Mesenchymal stem cell (in vitro differentiated cells and primary cell): ENCODE measurements around the gene E2F3.

Source experiments
- DNase-seq: peaks from one replicate; pipeline ENCODE4 v3.0.0-alpha.2; 2013
- H2AFZ ChIP-seq: one replicate; pipeline ENCODE4 v1.6.1; 2013; ENCODE audit warnings: low read depth, mild to moderate bottlenecking, control low read depth, inconsistent platforms, low read length, moderate library complexity
- H2AK5ac ChIP-seq: 2 replicates; pipeline ENCODE4 v1.6.1; 2013; ENCODE audit warnings: low read length, moderate library complexity, mild to moderate bottlenecking, inconsistent platforms; ENCODE audit not compliant: severe bottlenecking
- H2BK120ac ChIP-seq: one replicate; pipeline ENCODE4 v1.6.1; 2013; ENCODE audit warnings: low read depth, mild to moderate bottlenecking, inconsistent platforms, low read length, moderate library complexity
- H2BK12ac ChIP-seq, 2 experiments: one replicate each; pipeline ENCODE4 v1.6.1; 2013; ENCODE audit warnings: inconsistent platforms in 2 of 2, low read length in 2 of 2, mild to moderate bottlenecking in 2 of 2, moderate library complexity in 2 of 2, control low read depth in 1 of 2
- H2BK15ac ChIP-seq: one replicate; pipeline ENCODE4 v1.6.1; 2013; ENCODE audit warnings: mild to moderate bottlenecking, low read depth, inconsistent platforms; ENCODE audit not compliant: poor library complexity, severe bottlenecking
- H2BK5ac ChIP-seq: 2 replicates; pipeline ENCODE4 v1.6.1; 2013; ENCODE audit warnings: low read depth, mild to moderate bottlenecking, low read length, control low read depth, inconsistent platforms; ENCODE audit not compliant: poor library complexity, severe bottlenecking
- H3K14ac ChIP-seq, 2 experiments: one replicate each; pipeline ENCODE4 v1.6.1; 2013; ENCODE audit warnings: inconsistent platforms in 2 of 2, low read length in 2 of 2, control low read depth in 1 of 2, mild to moderate bottlenecking in 1 of 2, moderate library complexity in 1 of 2
- H3K18ac ChIP-seq, 2 experiments: one replicate each; pipeline ENCODE4 v1.6.1; 2013; ENCODE audit warnings: inconsistent platforms in 2 of 2, low read length in 2 of 2, control low read depth in 1 of 2, low read depth in 1 of 2, mild to moderate bottlenecking in 1 of 2
- H3K23ac ChIP-seq, 2 experiments: one replicate each; pipeline ENCODE4 v1.6.1; 2013; ENCODE audit warnings: inconsistent platforms in 2 of 2, low read length in 2 of 2, mild to moderate bottlenecking in 2 of 2, moderate library complexity in 2 of 2, control low read depth in 1 of 2
- H3K27ac ChIP-seq: 2 replicates; pipeline ENCODE4 v1.5.1; 2013; ENCODE audit warnings: mild to moderate bottlenecking, moderate library complexity, low read length, control low read depth, inconsistent platforms; ENCODE audit not compliant: poor library complexity, severe bottlenecking
- H3K27me3 ChIP-seq, 2 experiments: 2 replicates each; pipeline versions ENCODE4 v1.6.1 to v1.7.0; 2013; ENCODE audit warnings: low read length in 2 of 2, mild to moderate bottlenecking in 2 of 2, moderate library complexity in 2 of 2, control low read depth in 1 of 2, inconsistent platforms in 1 of 2; ENCODE audit not compliant: control insufficient read depth in 1 of 2, insufficient read depth in 1 of 2
- H3K36me3 ChIP-seq, 2 experiments: 2 replicates each; pipeline versions ENCODE4 v1.6.1 to v1.7.0; 2013; ENCODE audit warnings: low read length in 2 of 2, control low read depth in 1 of 2, inconsistent platforms in 1 of 2, low read depth in 1 of 2, mild to moderate bottlenecking in 1 of 2; ENCODE audit not compliant: insufficient read depth in 2 of 2, control insufficient read depth in 1 of 2
- H3K4ac ChIP-seq, 2 experiments: one replicate each; pipeline ENCODE4 v1.6.1; 2013; ENCODE audit warnings: inconsistent platforms in 2 of 2, low read length in 2 of 2, mild to moderate bottlenecking in 2 of 2, moderate library complexity in 2 of 2, control low read depth in 1 of 2, low read depth in 1 of 2
- H3K4me1 ChIP-seq: 2 replicates; pipeline ENCODE4 v1.6.1; 2013; ENCODE audit warnings: low read depth, low read length, control low read depth; ENCODE audit not compliant: control insufficient read depth, insufficient read depth
- H3K4me2 ChIP-seq: 2 replicates; pipeline ENCODE4 v1.6.1; 2013; ENCODE audit warnings: low read length, mild to moderate bottlenecking, inconsistent platforms; ENCODE audit not compliant: poor library complexity, severe bottlenecking
- H3K4me3 ChIP-seq, 2 experiments: 2 replicates each; pipeline versions ENCODE4 v1.5.1 to v1.7.0; 2013; ENCODE audit warnings: low read length in 2 of 2, mild to moderate bottlenecking in 2 of 2, control low read depth in 1 of 2, low read depth in 1 of 2; ENCODE audit not compliant: insufficient read depth in 1 of 2
- H3K79me1 ChIP-seq: replicated peaks from 2 replicates; pipeline ENCODE4 v1.6.1; 2013; ENCODE audit warnings: mild to moderate bottlenecking, control low read depth, low read length, inconsistent platforms; ENCODE audit not compliant: poor library complexity, severe bottlenecking
- H3K9ac ChIP-seq: 2 replicates; pipeline ENCODE4 v1.7.0; 2013; ENCODE audit warnings: mild to moderate bottlenecking, low read length, moderate library complexity
- H3K9me3 ChIP-seq: 2 replicates; pipeline ENCODE4 v1.7.0; 2013; ENCODE audit warnings: mild to moderate bottlenecking, low read length; ENCODE audit not compliant: control insufficient read depth
- H4K8ac ChIP-seq: one replicate; pipeline ENCODE4 v1.6.1; 2013; ENCODE audit warnings: inconsistent platforms, mild to moderate bottlenecking, low read length, moderate library complexity
- H4K91ac ChIP-seq: one replicate; pipeline ENCODE4 v1.6.1; 2013; ENCODE audit warnings: mild to moderate bottlenecking, low read length, inconsistent platforms
- WGBS: methylation state at CpG from one replicate; pipeline ENCODE4 v1.1.7; 2013; ENCODE audit warnings: mixed read lengths; 5-methylcytosine and 5-hydroxymethylcytosine counted together

The E2F3 gene

GRCh38 chr6:20441236-20441635 is 39.6 kb downstream of the E2F3 start:
- no peak overlapping the region for H3K4ac ChIP-seq
- no peak overlapping the region for H2AK5ac ChIP-seq
- no peaks in the 10 kb centered on the region for H3K27me3 ChIP-seq
- no peak overlapping the region for H2BK15ac ChIP-seq
- no peak overlapping the region for H3K18ac ChIP-seq
- H3K79me1 ChIP-seq: peaks cover 24% of the 10 kb centered on the region
- H4K8ac ChIP-seq: no peak overlapping the region
- H3K4me2 ChIP-seq: no peak overlapping the region
- H3K9ac ChIP-seq: peak overlapping the region; percentile 62
- no peak overlapping the region for H3K27ac ChIP-seq
- no peak overlapping the region for H3K14ac ChIP-seq
- no peak overlapping the region for H2BK120ac ChIP-seq
- no peak overlapping the region for H2BK5ac ChIP-seq
- H4K91ac ChIP-seq: no peak overlapping the region
- H3K4me1 ChIP-seq: peaks cover 2% of the 10 kb centered on the region
- H2AFZ ChIP-seq: no peak overlapping the region
- H2BK12ac ChIP-seq: no peak overlapping the region
- no peaks in the 10 kb centered on the region for H3K9me3 ChIP-seq
- 88% methylated on average over 1 of the region's 1 CpG for WGBS
- no peak overlapping the region for H3K23ac ChIP-seq
- no peak overlapping the region for H3K4me3 ChIP-seq
- peaks cover 5% of the 10 kb centered on the region in 2 experiments for H3K36me3 ChIP-seq
- no peak for DNase-seq

GRCh38 chr6:20441921-20442320 is 40.2 kb downstream of the E2F3 start:
- no peak overlapping the region for H3K27ac ChIP-seq
- H3K4me2 ChIP-seq: no peak overlapping the region
- no peaks in the 10 kb centered on the region for H3K27me3 ChIP-seq
- H3K9me3 ChIP-seq: no peaks in the 10 kb centered on the region
- no peak overlapping the region for H3K18ac ChIP-seq
- peaks cover 23% of the 10 kb centered on the region for H3K79me1 ChIP-seq
- no peak overlapping the region for H3K4me3 ChIP-seq
- H2BK15ac ChIP-seq: no peak overlapping the region
- H3K36me3 ChIP-seq: peaks cover 5% of the 10 kb centered on the region in 2 experiments
- H3K4ac ChIP-seq: peak overlapping the region in 1 of 2 experiments; percentile 13
- no peak overlapping the region for H3K14ac ChIP-seq
- no peak overlapping the region for H4K91ac ChIP-seq
- WGBS: 100% methylated on average over 6 of the region's 7 CpGs
- H2BK120ac ChIP-seq: no peak overlapping the region
- H3K23ac ChIP-seq: no peak overlapping the region
- no peak overlapping the region for H2AFZ ChIP-seq
- H2AK5ac ChIP-seq: no peak overlapping the region
- no peak overlapping the region for H4K8ac ChIP-seq
- H3K4me1 ChIP-seq: peaks cover 2% of the 10 kb centered on the region
- H3K9ac ChIP-seq: no peak overlapping the region
- H2BK5ac ChIP-seq: no peak overlapping the region
- DNase-seq: no peak
- no peak overlapping the region for H2BK12ac ChIP-seq

- Histone ChIP-seq H2BK120ac (no peak overlapping the region), H3K79me1 (peaks cover 21% of the 10 kb centered on the region), H4K91ac (no peak overlapping the region), H3K4ac (no peak overlapping the region), H2BK12ac (no peak overlapping the region), H2AK5ac (no peak overlapping the region), H3K27me3 (no peaks in the 10 kb centered on the region), H3K4me2 (no peak overlapping the region), H3K36me3 (peaks cover 3 to 5% of the 10 kb centered on the region in 2 experiments), H3K9ac (no peak overlapping the region), H2BK15ac (no peak overlapping the region), H3K4me1 (peaks cover 5% of the 10 kb centered on the region), H3K23ac (no peak overlapping the region), H3K18ac (no peak overlapping the region), H2AFZ (no peak overlapping the region), H3K27ac (no peak overlapping the region), H3K14ac (no peak overlapping the region), H2BK5ac (no peak overlapping the region), H3K9me3 (no peaks in the 10 kb centered on the region), H3K4me3 (no peak overlapping the region), H4K8ac (no peak overlapping the region)
- WGBS: 90% methylated on average over 2 of the region's 5 CpGs
- DNase-seq: peak; percentile 54
Observed at GRCh38 chr6:20444786-20445271, 43.1 kb downstream of the E2F3 start.

- H3K18ac ChIP-seq: peak overlapping the region; percentile 3 to 6
- H4K8ac ChIP-seq: no peak overlapping the region
- no peak overlapping the region for H2BK12ac ChIP-seq
- H3K79me1 ChIP-seq: peaks cover 21% of the 10 kb centered on the region
- H2AK5ac ChIP-seq: no peak overlapping the region
- WGBS: 38% methylated on average over 2 of the region's 3 CpGs
- H3K27me3 ChIP-seq: no peaks in the 10 kb centered on the region
- H3K9me3 ChIP-seq: no peaks in the 10 kb centered on the region
- H3K4me2 ChIP-seq: no peak overlapping the region
- peaks cover 3 to 5% of the 10 kb centered on the region in 2 experiments for H3K36me3 ChIP-seq
- H3K9ac ChIP-seq: no peak overlapping the region
- H2AFZ ChIP-seq: no peak overlapping the region
- no peak overlapping the region for H2BK120ac ChIP-seq
- H2BK15ac ChIP-seq: no peak overlapping the region
- no peak overlapping the region for H2BK5ac ChIP-seq
- DNase-seq: peak; percentile 88
- no peak overlapping the region for H3K23ac ChIP-seq
- no peak overlapping the region for H3K14ac ChIP-seq
- H3K27ac ChIP-seq: no peak overlapping the region
- H3K4me3 ChIP-seq: no peak overlapping the region
- H3K4me1 ChIP-seq: peaks cover 5% of the 10 kb centered on the region
- no peak overlapping the region for H3K4ac ChIP-seq
- H4K91ac ChIP-seq: no peak overlapping the region
Observed at GRCh38 chr6:20447157-20447556, 45.5 kb downstream of the E2F3 start.
